Psoas muscle (tissue), 8 donors: Measurements from ENCODE around the gene SRD5A1. TPM values are rescaled to one million over a fixed set of nuclear protein-coding genes. Genes with fewer than 3 reads are reported as not detected.

ENCODE experiments used
- ATAC-seq, 4 donors: fragments of 200-7000 bp; cut with Tn5 transposase; one replicate each; pipeline ENCODE4 v1.9.1; 2020; ENCODE audit warnings: moderate library complexity in 3 of 4, mild to moderate bottlenecking in 2 of 4
- DNase-seq, 2 donors: peaks; one replicate each; pipeline ENCODE4 v3.0.0-alpha.2; 2020
- H3K27ac ChIP-seq: fragments of 200-600 bp; one replicate; pipeline ENCODE4 v1.8.0; 2022
- H3K27me3 ChIP-seq, 3 donors: fragments of 200-600 bp in 1 of 3; one replicate each; pipeline versions ENCODE4 v1.6.1 to v1.8.0; 2013 to 2022; ENCODE audit warnings: low read length in 2 of 3, mild to moderate bottlenecking in 2 of 3, moderate library complexity in 1 of 3; ENCODE audit not compliant: insufficient read depth in 3 of 3
- H3K36me3 ChIP-seq, 2 donors: fragments of 200-600 bp in 1 of 2; one replicate each; pipeline versions ENCODE4 v1.6.1 to v1.8.0; 2013 to 2022; ENCODE audit warnings: low read depth in 1 of 2, mild to moderate bottlenecking in 1 of 2, moderate library complexity in 1 of 2; ENCODE audit not compliant: insufficient read depth in 1 of 2
- H3K4me1 ChIP-seq: fragments of 200-600 bp; one replicate; pipeline ENCODE4 v1.8.0; 2022
- H3K4me3 ChIP-seq: fragments of 200-600 bp; one replicate; pipeline ENCODE4 v1.8.0; 2022; ENCODE audit warnings: mild to moderate bottlenecking
- H3K9me3 ChIP-seq: fragments of 200-600 bp; one replicate; pipeline ENCODE4 v1.8.0; 2022
- WGBS, 3 donors: extraction: QIAGEN DNeasy Blood & Tissue Kit; methylation state at CpG; one replicate each; pipeline versions ENCODE4 v1.1.6 to v1.1.7; 2013; 5-methylcytosine and 5-hydroxymethylcytosine counted together
- intact Hi-C, 2 donors: fragments of 100-400 bp; cut with DNase I; formaldehyde crosslinking; loops; one replicate each; pipeline versions ENCODE4 v1.11.0 to v1.14.2; 2022
- polyA plus RNA-seq, 3 donors: library from polyadenylated mRNA; stranded (reverse); fragments of 200-250 nt; gene quantifications; one replicate each; pipeline ENCODE4 v1.2.3, GENCODE V29; 2013
- total RNA-seq, 4 donors: library from RNA; stranded (reverse); fragmentation: NEBNext Ultra II Directional in 2 of 4; extraction: Animal tissue kit (Norgen Biotek cat#: 25700) in 2 of 4; gene quantifications; one replicate each; pipeline versions ENCODE4 v1.2.1 to v1.2.4, GENCODE V29; 2021 to 2023
- TF ChIP-seq, protein P1 (sequence below): fragments of 200-600 bp; IDR thresholded peaks from one replicate; pipeline ENCODE4 v1.8.0; 2022; ENCODE audit warnings: antibody characterized with exemption
- donor health status: healthy with polysubstance abuse.
- donor health status: DM: no; HTN: no; CAD: no; lungs with moderate emphysema.
- donor health status: Bipolar disorder and iron deficiency.
- donor health status: healthy.
- donor health status: DM: yes; HTN: yes; CAD: no.
- donor health status: DM: no; HTN: no; CAD: no.
- donor health status: DM: no; HTN: no; CAD: no.
- donor health status: DM: yes; HTN: yes; CAD: no.

SRD5A1 gene
- total and polyA plus RNA-seq, 7 donors, result 1.1 to 2.4 (median 1.7) TPM

GRCh38 chr5:6649186-6649585 lies 15.9 kb downstream of the SRD5A1 start:
- H3K36me3 ChIP-seq, result peaks cover 0 to 6% of the 10 kb centered on the region in 2 donors
- no peaks in the 10 kb centered on the region for H3K27me3 ChIP-seq
- DNase-seq (no peak), ATAC-seq (no peak)
- H3K4me3 ChIP-seq, result no peak overlapping the region
- H3K4me1 ChIP-seq, result no peaks in the 10 kb centered on the region
- 79 to 85% (median 84%) methylated on average over 10 of the region's 10 CpGs for WGBS, 3 donors
- TF ChIP-seq, protein P1, sequence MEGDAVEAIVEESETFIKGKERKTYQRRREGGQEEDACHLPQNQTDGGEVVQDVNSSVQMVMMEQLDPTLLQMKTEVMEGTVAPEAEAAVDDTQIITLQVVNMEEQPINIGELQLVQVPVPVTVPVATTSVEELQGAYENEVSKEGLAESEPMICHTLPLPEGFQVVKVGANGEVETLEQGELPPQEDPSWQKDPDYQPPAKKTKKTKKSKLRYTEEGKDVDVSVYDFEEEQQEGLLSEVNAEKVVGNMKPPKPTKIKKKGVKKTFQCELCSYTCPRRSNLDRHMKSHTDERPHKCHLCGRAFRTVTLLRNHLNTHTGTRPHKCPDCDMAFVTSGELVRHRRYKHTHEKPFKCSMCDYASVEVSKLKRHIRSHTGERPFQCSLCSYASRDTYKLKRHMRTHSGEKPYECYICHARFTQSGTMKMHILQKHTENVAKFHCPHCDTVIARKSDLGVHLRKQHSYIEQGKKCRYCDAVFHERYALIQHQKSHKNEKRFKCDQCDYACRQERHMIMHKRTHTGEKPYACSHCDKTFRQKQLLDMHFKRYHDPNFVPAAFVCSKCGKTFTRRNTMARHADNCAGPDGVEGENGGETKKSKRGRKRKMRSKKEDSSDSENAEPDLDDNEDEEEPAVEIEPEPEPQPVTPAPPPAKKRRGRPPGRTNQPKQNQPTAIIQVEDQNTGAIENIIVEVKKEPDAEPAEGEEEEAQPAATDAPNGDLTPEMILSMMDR, result no peak
- H3K27ac ChIP-seq, result no peak overlapping the region
- no peaks in the 10 kb centered on the region for H3K9me3 ChIP-seq
- intact Hi-C loops, result no loop called here

- Histone ChIP-seq H3K4me3 (no peak overlapping the region), H3K9me3 (no peaks in the 10 kb centered on the region), H3K36me3 (peaks cover 0 to 6% of the 10 kb centered on the region in 2 donors), H3K4me1 (no peaks in the 10 kb centered on the region), H3K27me3 (no peaks in the 10 kb centered on the region), H3K27ac (no peak overlapping the region)
- intact Hi-C loops, result no loop called here
- DNase-seq, result no peak
- 92 to 98% (median 96%) methylated on average over 9 of the region's 9 CpGs for WGBS, 3 donors
- TF ChIP-seq, protein P1, result no peak
- ATAC-seq, result no peak
Observed at GRCh38 chr5:6649681-6650080, 16.4 kb downstream of the SRD5A1 start.

DNA sequence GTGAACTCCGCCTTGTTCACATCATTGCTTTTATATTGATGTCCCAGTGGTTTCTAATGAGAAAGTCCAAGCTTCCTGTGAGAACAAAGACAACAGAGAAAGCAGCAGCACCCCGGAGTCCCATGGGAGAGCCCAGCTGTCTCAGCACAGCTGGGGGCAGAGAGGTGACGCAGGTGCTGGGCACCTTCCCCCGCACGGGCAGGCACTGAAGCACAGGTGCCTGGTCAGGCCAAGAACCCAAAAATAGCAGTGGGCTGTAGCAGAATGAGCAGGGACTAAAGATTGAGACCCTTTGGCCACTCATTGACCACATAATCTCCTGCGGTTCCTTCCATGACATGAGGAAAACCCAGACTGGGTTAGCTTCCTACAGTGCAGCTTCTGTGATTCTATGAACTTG lies 18.8 kb downstream of the SRD5A1 start:
- DNase-seq (no peak), ATAC-seq (no peak)
- Histone ChIP-seq H3K4me3 (no peak overlapping the region), H3K9me3 (peaks cover 17% of the 10 kb centered on the region), H3K27ac (no peak overlapping the region), H3K27me3 (no peaks in the 10 kb centered on the region), H3K36me3 (peaks cover 2 to 23% of the 10 kb centered on the region in 2 donors), H3K4me1 (no peaks in the 10 kb centered on the region)
- whole genome bisulfite sequencing, 3 donors, result 70 to 92% (median 91%) methylated on average over 6 of the region's 6 CpGs
- TF ChIP-seq, protein P1, result no peak
- intact Hi-C loops, result no loop called here

- Histone ChIP-seq H3K4me1 (no peaks in the 10 kb centered on the region), H3K27ac (no peak overlapping the region), H3K36me3 (peaks cover 8 to 25% of the 10 kb centered on the region in 2 donors), H3K4me3 (no peak overlapping the region), H3K9me3 (peaks cover 23% of the 10 kb centered on the region), H3K27me3 (peaks cover 0 to 2% (median 0%) of the 10 kb centered on the region in 3 donors)
- ATAC-seq (no peak), DNase-seq (no peak)
- TF ChIP-seq, protein P1, result no peak
- 96 to 97% (median 97%) methylated on average over 8 of the region's 8 CpGs for WGBS, 3 donors
- intact Hi-C loops, result no loop called here
Observed at GRCh38 chr5:6655432-6655831, 22.2 kb downstream of the SRD5A1 start.

GRCh38 chr5:6656680-6657079 lies 23.4 kb downstream of the SRD5A1 start:
- Histone ChIP-seq H3K4me1 (no peaks in the 10 kb centered on the region), H3K27me3 (peaks cover 0 to 2% (median 0%) of the 10 kb centered on the region in 3 donors), H3K36me3 (peaks cover 8 to 25% of the 10 kb centered on the region in 2 donors), H3K27ac (no peak overlapping the region), H3K9me3 (peaks cover 23% of the 10 kb centered on the region), H3K4me3 (no peak overlapping the region)
- 94 to 98% (median 98%) methylated on average over 5 of the region's 5 CpGs for WGBS, 3 donors
- intact Hi-C loops, result no loop called here
- TF ChIP-seq, protein P1, result no peak
- DNase-seq, result no peak
- no peak for ATAC-seq
